GM12873 (cell line): ENCODE results near the gene ZNF563.

Experiments
- TF ChIP-seq, protein P1 (sequence below): IDR thresholded peaks from 2 replicates; pipeline ENCODE4 v1.5.1; 2012; ENCODE audit warnings: low read depth, mild to moderate bottlenecking, moderate library complexity, low read length, control low read depth; ENCODE audit not compliant: insufficient read depth; ENCODE audit errors: missing control alignments

Gene ZNF563

DNA sequence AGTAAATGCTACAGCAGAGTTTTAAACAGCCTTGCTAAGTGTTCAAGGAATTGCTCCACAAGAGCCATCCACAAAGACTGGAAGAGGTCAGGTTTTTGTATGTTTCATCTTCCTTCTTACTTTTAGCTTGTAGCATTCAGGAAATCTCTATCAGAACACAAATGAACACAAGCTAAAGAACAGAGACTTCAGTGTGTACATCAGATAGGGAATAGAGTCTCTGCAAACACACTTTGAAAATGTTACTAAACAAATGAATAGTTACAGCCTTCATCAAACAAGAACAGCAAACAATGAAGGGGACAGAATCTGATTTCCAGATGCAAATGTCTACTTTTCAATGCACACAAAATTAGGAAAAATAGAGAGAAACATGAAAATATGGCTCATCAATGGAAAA lies 7.7 kb downstream of the ZNF563 start:
- TF ChIP-seq, protein P1, sequence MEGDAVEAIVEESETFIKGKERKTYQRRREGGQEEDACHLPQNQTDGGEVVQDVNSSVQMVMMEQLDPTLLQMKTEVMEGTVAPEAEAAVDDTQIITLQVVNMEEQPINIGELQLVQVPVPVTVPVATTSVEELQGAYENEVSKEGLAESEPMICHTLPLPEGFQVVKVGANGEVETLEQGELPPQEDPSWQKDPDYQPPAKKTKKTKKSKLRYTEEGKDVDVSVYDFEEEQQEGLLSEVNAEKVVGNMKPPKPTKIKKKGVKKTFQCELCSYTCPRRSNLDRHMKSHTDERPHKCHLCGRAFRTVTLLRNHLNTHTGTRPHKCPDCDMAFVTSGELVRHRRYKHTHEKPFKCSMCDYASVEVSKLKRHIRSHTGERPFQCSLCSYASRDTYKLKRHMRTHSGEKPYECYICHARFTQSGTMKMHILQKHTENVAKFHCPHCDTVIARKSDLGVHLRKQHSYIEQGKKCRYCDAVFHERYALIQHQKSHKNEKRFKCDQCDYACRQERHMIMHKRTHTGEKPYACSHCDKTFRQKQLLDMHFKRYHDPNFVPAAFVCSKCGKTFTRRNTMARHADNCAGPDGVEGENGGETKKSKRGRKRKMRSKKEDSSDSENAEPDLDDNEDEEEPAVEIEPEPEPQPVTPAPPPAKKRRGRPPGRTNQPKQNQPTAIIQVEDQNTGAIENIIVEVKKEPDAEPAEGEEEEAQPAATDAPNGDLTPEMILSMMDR: no peak

DNA sequence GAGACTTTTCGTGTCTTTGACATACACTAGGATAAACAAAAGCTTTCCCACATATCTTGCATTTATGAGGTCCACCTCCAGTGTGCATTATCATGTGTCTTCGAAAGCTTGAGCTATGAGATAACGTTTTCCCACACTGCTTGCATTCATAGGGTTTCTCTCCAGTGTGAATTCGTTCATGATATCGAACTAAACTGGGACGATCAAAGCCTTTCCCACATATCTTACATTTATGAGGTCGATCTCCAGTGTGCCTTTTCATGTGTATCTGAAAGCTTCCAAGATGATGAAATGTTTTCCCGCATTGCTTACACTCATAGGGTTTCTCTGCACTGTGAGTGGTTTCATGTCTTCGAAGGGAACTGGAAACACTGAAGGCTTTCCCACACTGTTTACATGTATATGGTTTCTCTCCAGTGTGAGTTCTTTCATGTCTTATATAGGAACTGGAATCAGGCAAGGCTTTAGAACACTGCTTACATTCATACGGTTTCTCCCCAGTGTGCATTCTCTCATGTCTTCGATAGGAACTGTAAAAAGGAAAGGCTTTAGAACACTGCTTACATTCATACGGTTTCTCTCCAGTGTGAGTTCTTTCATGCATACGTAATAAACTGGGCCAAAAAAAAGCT lies 14.5 kb downstream of the ZNF563 start:
- TF ChIP-seq, protein P1: no peak

DNA sequence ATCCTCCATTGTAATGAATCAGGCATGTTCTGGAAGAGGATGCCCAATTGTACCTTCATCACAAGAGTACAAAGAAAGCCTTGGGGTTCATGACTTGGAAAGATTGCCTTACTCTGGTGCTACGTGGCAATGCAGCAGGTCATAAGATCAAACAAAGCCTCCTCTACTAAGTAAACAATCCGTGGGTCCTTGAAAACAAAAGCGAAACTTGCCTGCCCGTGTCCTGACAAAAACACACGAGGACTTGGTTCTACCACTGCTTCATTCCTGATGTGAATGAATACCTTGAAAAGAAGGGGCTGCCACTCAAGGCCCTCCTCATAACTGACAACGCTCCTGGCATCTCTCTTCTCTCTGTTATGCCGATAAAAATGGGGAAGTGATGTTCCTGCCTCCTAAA lies 18.9 kb downstream of the ZNF563 start:
- TF ChIP-seq, protein P1: no peak

DNA sequence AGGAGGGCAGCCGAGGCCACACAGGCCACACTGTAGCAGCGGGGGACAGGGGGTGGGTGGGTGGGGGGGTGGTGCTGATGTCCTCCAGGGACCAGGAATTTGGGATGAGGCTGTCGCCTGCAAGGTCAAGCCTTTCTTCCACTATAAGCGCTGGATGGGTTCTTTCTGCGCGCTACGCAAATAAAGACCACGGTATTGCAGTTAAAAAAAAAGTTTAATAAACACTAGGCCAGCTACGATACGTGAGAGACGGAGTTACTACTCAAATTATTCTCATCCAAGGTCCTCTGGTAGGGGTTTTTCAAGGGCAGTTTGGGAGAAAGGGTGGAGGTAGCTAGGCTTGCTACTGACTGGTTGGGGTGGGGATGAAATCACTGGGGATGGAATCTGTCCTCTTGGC lies 38.2 kb downstream of the ZNF563 start:
- TF ChIP-seq, protein P1: no peak

DNA sequence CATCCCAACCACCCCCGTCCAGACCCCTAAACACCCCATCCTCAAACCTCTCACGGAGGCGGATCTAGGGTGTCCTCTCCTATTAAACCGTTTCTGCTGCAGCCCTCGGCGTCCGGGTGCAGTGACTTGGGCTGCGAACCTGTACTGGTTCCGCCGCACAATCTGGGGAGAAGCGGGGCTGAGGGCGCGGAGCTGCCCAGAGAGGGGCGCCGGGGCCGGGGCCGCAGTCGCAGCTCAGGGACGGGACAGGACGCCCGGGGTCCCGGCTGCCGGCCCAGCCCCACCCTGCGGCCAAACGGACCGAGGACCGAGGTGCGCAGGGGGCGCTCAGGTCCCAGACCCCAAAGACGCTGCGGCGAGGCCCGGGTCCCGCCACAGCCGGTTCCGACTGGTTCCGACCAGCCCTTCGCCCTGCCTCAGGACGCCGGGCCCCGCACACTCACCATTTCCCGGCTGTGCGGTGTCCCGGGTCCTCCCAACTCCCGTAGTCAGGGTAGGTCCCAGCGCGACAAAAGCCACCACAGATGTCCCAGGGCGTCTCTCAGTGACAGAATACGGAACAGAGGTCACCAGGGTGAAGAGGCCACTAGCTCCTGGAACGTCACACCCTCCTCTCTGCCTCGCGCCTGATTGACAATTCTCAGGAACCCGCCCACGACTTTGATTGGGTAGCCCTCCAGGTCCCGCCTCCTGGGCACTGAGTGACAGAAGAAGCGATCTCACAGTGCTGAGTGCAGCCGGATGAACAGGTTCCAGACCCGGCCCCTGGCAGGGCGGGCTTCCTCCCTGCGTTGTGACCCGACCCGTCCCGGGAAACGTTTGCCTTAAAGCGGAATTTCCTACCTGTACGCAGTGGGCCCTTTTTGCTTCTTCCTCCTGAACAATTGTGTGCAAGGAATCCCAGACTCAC lies 38.9 kb downstream of the ZNF563 start, which contains the start of gene ZNF44:
TSS of gene ZNF44 (minus strand) at position 635 of the 910 bp plus-strand sequence. CDS start at position 446, 189 bp downstream.
- TF ChIP-seq, protein P1: no peak

DNA sequence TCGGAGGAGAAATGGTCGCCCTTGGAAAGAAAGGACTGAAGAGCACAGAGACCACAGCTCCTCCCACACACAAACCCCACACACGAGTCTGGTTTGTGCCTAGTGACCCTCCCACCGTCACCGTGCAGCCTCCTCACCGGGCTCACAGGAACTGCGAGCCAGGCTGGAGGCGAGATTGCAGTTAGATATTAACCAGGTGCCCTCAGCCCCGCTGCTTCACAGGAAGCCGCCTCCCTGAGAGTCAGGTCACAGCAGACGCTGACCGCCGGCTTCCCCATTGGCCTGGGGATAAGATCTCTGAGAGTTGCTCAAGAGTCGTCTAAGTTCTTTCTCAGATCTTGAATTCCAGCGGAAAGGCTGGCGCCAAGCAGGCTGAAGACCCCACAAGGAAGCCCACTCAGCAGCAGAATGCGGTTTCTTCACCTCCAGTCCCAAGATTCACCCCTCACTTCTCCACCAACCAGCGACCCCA lies 39.6 kb downstream of the ZNF563 start:
- TF ChIP-seq, protein P1: no peak

DNA sequence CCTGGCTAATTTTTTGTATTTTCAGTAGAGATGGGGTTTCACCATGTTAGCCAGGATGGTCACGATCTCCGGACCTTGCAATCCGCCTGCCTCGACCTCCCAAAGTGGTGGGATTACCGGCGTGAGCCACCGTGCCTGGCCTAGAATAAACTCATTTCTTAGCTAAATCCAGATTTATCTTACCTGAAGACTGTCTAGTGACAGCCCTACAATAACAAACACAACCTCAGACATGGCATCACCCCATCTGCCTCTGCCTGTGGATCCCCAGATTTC lies 43.7 kb downstream of the ZNF563 start:
- TF ChIP-seq, protein P1: no peak
